HG02885 (cell line): Measurements from ENCODE around the gene FGF14.
A peak's percentile ranks its signal among the peaks of the same experiment; 100 is the strongest.

Experiments used
- ATAC-seq: cut with Tn5 transposase; IDR thresholded peaks from one replicate; pipeline ENCODE4 v1.9.1; 2021; ENCODE audit warnings: mild to moderate bottlenecking; ENCODE audit not compliant: unreplicated experiment, poor library complexity

Gene FGF14

DNA sequence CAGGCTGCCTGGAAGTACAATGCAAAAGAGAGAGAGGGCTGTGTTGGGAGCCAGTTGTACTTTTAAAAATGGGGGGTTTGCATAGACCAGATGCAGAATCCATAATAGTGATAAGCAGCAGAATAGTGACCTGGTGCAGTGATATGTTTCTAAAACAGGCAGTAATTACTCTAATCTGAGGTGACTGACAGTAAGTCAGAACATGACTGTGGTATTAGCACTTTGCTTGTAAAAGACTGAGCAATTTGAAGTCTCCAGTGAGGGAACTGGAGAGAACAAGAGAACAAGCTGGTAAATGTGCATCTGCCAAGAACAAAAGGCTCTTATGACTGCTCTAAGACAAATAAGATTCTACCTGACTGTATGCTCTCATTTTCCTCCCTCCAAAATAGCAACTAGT is 565.9 kb downstream of the FGF14 start:
- ATAC-seq: no peak

DNA sequence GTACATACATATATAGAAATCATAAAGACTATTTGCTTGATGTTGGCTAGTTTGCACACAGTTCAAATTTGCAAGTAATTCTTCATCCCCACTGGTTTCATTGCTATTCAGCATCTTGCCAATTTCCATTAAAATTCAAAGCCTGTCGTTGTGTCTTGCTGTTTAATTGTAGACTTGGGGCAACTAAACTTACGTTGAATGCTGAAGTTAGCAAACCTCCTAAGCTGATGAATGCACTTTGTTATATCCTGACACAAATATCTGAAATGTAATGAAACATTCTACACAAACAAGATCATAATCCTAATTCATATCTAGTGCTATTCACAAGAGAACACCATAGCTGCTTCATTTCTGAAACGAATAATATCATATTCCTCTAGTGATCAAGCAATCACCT is 568.2 kb downstream of the FGF14 start:
- no peak for ATAC-seq

GRCh38 chr13:101830035-101830434 is 571.8 kb downstream of the FGF14 start:
- no peak for ATAC-seq

DNA sequence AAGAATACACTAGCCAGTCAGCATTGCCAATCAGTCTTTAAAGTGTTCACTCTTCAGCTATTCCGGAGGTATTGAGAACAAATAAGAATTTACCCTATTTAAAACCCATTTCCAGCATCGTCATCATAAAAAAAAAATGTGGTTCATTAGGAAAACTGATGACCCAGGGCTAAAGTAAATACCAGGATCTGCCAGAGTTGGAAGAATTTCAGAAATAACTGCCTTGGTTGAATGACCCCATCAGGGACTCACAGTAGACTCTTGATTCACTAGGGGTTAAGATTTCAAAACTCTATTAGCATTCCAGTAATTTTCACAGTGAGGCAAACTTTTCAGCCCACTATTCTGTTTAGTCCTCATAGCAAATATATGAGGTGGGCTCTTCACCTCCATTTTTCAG is 572.4 kb downstream of the FGF14 start:
- no peak for ATAC-seq

DNA sequence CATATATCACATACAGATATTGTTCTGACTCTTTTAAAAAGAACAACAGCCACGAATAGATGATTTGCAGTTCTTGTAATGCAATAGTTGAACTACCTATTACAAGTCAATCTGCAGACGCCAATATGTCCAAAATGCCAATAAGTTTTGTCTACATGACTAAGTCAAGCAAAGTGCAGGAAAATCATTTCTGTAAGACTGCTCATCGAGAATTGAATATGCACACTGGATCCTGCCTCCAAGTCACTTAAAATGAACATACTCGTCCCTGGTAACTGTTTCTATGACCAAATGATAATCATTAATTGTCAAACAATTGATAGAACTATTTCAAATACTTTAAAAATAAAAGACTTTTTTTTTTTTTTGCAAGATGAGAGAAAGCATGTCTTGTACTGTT is 573.7 kb downstream of the FGF14 start:
- no peak for ATAC-seq

- ATAC-seq: peak; percentile 48
These were observed 584.0 kb downstream of the FGF14 start for GRCh38 chr13:101817898-101818297.

- no peak for ATAC-seq
These were observed 590.0 kb downstream of the FGF14 start for GRCh38 chr13:101811881-101812280.

GRCh38 chr13:101811284-101811839 is 590.5 kb downstream of the FGF14 start:
- ATAC-seq: no peak

DNA sequence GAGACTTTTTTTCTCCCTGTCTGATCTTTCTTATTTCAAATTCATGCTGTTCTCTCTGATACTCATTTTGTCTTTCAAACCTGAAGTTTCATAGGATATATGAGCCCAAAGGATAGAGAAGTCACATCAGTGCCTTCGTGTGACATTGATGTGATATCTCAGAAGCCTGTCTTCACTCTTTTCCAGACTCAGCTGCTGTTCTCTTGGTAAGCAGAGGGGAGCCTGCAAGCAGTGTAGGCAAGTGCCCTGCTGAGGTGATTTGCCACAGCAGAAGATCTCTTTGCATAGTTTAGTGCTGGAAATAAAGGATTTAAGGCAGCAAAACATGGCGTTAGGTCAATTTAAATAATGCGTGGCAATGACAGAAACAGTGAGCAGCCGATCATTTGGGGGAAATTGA is 602.7 kb downstream of the FGF14 start:
- no peak for ATAC-seq

GRCh38 chr13:101798437-101798836 is 603.4 kb downstream of the FGF14 start:
- ATAC-seq: no peak

DNA sequence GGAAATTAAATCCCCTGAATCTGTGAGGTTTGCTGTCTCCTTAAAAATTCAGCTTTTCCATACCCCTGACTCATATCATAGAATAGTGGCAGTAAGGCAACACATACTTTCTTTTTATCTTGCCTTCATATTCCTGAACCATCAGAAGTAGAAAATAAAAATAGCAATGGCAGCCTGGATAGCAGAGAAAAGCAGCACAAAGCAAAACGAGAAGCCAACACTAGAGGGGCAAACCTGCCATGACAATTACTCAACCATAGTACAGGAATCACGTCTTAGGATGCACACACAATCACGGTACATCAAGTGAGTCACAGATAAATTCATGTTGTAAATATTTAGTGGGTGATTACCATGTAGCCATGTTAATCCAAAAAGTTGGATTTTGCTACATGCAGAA is 606.4 kb downstream of the FGF14 start:
- no peak for ATAC-seq

DNA sequence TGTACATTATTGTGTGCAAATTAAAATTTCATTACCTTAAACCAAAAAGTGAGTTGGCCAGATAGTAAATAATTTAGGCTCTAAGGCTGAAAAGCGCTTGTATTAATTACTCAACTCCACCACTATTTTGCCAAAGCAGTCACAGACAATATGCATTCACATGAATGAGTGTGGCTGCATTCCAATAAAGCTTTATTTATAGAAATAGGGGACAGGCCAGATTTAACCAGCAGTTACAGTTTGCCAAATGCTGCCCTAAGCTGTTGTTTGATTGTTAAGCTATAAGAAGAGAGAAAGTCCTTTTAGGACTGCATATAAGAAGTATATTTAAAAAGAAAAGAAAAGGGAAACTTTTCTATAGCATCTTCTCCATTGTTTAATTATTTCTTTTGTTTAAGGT is 606.8 kb downstream of the FGF14 start:
- ATAC-seq: no peak

GRCh38 chr13:101792189-101792588 is 609.7 kb downstream of the FGF14 start:
- no peak for ATAC-seq

GRCh38 chr13:101785858-101786257 is 616.0 kb downstream of the FGF14 start:
- ATAC-seq: peak; percentile 66

DNA sequence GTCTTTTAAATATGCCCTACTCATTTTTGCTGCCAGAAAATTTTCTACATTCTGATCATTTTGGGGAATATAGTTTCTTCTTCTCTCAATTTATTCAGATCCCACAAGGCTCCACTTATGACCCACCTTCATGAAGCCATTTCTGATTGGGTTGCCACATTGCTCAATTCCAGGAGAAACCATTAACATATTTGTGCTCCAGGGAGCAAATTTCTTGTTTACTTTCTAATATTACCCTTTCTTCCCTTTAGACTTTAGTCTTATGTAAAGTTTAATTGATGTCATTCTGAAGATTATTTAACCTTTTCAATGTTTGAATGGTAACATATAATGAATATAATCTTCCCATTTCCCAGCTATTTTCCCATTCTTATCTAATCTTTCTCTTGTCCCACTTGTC is 617.5 kb downstream of the FGF14 start:
- ATAC-seq: no peak

DNA sequence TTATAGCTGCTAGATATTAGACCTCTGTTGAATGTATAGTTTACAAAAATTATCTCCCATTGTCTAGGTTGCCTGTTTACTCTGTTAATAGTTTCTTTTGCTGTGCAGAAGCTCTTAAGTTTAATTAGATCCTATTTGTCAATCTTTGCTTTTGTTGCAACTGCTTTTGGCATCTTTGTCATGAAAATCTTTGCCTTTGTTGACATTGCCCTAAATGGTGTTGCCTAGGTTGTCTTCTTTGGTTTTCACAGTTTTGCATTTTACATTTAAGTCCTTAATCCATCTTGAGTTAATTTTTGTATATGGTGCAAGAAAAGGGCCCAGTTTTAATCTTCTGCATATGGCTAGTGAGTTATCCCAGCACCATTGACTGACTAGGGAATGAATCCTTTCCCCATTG is 618.3 kb downstream of the FGF14 start:
- no peak for ATAC-seq

DNA sequence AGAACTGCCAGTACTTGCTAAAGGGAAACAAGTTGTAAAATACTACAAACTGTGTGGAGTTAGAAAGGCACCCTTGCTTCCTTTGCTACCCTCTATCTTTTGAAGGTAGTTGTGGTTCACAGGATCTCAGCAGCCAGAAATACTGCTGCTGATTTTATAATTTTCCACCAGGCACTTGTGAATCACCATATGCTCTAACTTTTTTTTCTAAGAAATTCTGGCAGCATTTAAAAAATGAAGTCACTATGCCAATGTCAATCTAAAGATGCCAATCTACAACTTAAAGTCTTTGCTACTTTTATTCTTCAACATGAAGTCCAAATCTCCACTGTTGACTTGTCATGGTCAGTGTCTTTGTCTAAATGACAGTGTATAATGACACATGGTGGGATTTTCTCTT is 621.6 kb downstream of the FGF14 start:
- ATAC-seq: no peak

- ATAC-seq: no peak
These were observed 622.7 kb downstream of the FGF14 start for GRCh38 chr13:101779147-101779546.

GRCh38 chr13:101775267-101775666 is 626.6 kb downstream of the FGF14 start:
- ATAC-seq: no peak

GRCh38 chr13:101774393-101774792 is 627.5 kb downstream of the FGF14 start:
- no peak for ATAC-seq

DNA sequence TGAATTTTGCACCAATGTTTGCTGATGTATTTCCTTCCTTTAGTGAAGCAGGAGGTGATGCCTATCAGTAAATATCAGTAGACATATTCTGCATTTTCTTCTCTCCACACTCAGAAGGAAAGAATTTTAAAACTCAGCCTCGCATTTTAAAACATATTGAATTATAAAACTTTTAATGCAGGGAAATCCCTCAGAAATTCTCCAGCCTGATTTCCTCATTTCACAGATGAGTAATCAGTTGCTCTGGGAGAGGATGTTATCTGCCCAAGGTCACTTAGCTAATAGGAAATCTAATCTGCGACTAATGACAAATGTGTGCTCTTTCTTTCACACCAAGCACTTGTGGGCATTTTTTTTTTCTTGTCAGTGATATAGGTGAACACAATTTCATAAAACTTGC is 628.8 kb downstream of the FGF14 start:
- ATAC-seq: no peak

- no peak for ATAC-seq
These were observed 634.7 kb downstream of the FGF14 start for GRCh38 chr13:101767131-101767530.

GRCh38 chr13:101763191-101763590 is 638.7 kb downstream of the FGF14 start:
- no peak for ATAC-seq
